ENCODE measurements around the gene NQO2.
"Not testable (repeated sequence)": the region's sequence is repeated elsewhere in the genome, so short reads cannot be mapped to it uniquely, and the experiment has no call there.

NQO2 gene

DNA sequence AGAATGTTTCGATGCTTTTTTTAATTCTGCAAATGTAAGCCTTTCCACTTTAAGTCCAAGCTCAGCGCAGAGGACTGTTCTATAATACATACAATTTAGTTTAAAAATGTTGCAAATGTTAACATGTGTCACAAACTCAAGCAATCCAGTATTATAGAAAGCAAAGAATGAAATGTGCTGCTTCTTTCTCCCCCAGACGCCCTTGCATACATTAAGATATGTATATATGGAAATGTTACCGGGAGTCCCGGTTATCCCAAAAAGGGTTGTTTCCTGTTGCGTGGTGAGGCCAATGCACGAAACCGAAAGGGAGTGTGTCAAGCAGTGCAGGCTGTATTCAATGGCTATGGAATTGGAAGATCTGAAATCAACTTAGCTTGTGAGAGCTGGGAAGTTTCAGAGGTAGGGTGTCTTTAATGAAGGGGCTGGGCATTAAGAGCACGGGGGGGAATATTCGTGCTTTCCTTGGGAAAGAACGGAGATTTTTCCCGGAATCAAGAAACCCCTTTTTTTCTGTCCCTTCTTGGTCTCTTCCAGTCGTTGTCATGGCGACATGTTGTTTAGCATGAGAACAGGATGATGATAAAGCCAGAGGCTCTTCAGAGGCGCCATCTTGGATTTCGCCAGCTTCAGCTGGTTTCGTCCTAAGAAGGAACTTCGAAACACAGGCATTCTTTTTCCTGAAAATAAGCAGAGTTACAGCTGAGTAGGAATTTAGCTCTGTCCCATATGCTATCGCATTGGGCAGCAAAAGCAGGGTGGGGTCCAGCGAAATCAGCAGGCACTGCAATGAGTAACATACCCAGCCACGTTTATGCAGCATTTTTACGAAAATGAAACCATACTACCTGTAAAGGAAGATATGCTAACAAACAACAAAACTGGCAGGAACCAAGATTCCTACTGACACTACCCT is 10.1 kb upstream of the NQO2 start:
- DNase-seq (ENCODE audit: low read depth in 2 of 2): peak; percentile 54

GRCh38 chr6:2990248-2990931 is 9.3 kb upstream of the NQO2 start:
- no peak for DNase-seq (ENCODE audit: low read depth in 2 of 2)

DNA sequence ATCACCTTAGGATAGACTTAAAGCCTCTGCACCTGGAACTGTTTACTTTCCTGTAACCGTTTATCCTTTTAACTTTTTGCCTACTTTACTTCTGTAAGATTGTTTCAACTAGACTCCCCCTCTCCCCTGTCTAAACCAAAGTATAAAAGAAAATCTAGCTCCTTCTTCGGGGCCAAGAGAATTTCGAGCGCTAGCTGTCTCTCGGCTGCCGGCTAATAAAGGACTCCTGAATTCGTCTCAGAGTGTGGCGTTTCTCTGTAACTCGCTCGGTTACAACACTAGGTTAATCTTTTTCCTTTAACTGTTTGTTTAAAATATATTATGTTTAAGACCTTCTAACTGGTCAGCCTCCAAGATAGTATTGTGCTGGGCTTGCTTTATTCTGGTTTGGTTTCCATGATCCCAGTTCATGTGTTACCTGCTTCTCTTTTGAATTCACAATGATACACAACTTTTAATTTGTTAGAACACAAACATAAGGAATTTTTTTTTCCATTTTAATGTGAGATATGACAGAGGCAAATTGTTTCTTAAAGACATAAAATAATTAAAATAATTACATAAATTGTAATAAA is 8.7 kb upstream of the NQO2 start:
- no peak for DNase-seq (ENCODE audit: low read depth in 2 of 2)

GRCh38 chr6:2992330-2992979 is 7.2 kb upstream of the NQO2 start:
- no peak for DNase-seq (ENCODE audit: low read depth in 2 of 2)

GRCh38 chr6:2993755-2994317 is 5.9 kb upstream of the NQO2 start:
- DNase-seq (ENCODE audit: low read depth in 2 of 2): no peak

DNA sequence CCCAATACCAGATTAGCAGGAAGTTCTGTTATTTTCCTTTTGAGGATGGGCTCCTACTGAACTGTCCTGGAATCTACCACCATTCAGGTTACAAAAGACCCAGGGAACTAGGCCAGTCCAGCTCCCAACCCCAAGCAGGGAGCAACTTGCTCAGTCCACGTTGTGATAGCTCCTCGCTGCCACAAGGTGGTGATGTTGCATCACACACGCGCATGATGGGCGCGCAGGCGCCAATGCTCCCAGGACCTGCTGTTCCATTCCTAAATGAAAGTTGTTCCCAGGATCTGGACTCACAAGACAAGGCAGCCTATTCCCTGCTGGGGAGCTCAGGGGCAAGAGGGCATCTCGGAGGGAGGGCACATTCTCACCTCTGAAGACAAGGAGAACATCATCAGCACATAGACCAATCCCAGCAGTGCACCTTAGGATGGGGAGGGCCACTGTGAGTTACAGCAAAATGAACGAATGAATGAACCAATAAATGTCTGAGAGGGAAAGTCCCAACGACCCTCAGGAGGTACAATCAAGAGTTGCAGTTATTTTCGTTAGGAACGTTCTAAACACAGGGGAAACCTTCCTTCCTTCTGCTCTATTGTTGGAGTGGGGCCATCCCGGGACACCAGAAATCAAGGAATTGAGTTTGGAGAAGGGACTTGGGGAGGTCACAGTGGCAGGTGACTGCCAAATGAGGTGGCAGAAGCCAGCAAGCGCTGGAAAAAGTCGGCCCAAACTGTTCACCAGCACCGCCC is 1.3 kb upstream of the NQO2 start:
- not testable (repeated sequence) for DNase-seq (ENCODE audit: low read depth in 2 of 2)

- DNase-seq (ENCODE audit: low read depth in 2 of 2): no peak
Observed at GRCh38 chr6:2998998-2999617, 586 bp upstream of the NQO2 start.

DNA sequence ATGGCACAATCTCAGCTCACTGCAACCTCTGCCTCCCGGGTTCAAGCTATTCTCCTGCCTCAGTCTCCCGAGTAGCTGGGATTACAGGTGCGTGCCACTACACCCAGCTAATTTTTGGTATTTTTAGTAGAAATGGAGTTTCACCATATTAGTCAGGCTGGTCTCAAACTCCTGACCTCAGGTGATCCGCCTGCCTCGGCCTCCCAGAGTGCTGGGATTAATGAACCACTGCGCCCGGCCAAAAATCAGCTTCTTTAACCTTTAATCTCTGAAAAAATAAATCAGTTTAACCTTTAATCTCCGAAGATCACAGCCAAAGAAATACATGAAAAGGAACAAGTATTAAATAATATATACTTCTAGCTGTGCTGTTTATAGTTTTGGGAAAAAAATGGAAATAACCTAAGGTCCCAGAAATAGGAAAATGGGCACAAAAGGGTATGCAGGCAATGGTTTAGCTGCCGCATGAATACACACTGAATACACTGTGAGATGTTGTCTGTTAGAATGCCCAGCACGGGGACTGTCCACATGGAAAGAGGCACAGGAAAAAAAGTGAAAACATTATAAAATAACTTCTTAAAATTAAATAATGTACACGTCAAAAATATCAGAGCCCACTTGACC is 1.6 kb downstream of the NQO2 start:
- no peak for DNase-seq (ENCODE audit: low read depth in 2 of 2)

GRCh38 chr6:3001773-3002293 is 2.1 kb downstream of the NQO2 start:
- DNase-seq (ENCODE audit: low read depth in 2 of 2): no peak

GRCh38 chr6:3003226-3003625 is 3.5 kb downstream of the NQO2 start:
- DNase-seq (ENCODE audit: low read depth in 2 of 2): not testable (repeated sequence)

- no peak for DNase-seq (ENCODE audit: low read depth in 2 of 2)
Observed at GRCh38 chr6:3005077-3005476, 5.4 kb downstream of the NQO2 start.

- DNase-seq (ENCODE audit: low read depth in 2 of 2): no peak
Observed at GRCh38 chr6:3005874-3006273, 6.2 kb downstream of the NQO2 start.

GRCh38 chr6:3006476-3006875 is 6.8 kb downstream of the NQO2 start:
- no peak for DNase-seq (ENCODE audit: low read depth in 2 of 2)

GRCh38 chr6:3007571-3007970 is 7.9 kb downstream of the NQO2 start:
- DNase-seq (ENCODE audit: low read depth in 2 of 2): no peak

- not testable (repeated sequence) for DNase-seq (ENCODE audit: low read depth in 2 of 2)
Observed at GRCh38 chr6:3008712-3009265, 9.1 kb downstream of the NQO2 start.

- no peak for DNase-seq (ENCODE audit: low read depth in 2 of 2)
Observed at GRCh38 chr6:3009930-3010329, 10.2 kb downstream of the NQO2 start.

DNA sequence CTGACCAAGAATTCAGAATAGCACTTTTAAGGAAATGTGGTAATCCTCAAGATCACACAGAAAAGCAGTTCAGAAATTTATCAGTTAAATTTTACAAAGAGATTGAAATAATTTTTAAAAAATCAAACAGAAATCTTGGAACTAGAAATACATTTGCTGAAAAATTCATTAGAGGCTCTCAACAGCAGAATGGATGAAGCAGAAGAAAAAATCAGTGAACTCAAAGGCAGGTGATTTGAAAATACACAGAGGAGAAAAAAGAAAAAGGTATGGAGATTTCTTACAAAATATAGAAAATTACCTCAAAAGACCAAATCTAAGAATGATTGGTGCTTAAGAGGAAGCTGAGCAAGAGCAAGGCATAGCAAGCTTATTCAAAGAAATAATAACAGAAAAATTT is 11.5 kb downstream of the NQO2 start:
- DNase-seq (ENCODE audit: low read depth in 2 of 2): no peak

DNA sequence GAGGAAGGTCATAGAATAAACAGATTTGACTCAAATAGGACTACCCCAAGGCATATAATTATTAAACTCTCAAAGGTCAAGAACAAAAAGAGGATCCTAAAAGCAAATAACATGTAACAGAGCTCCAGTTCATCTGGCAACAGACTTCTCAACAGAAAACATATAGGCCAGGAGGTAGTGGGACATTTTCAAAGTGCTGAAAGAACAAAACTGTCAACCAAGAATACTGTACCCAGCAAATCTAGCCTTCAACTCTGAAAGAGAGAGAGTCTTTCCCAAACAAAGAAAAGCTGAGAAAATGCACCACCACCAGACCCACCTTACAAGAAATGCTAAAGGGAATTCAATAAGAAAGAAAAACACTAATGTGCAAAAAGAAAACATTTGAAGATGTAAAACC is 11.9 kb downstream of the NQO2 start:
- no peak for DNase-seq (ENCODE audit: low read depth in 2 of 2)

- DNase-seq (ENCODE audit: low read depth in 2 of 2): no peak
Observed at GRCh38 chr6:3013486-3013885, 13.8 kb downstream of the NQO2 start.

Data from stimulated activated CD8-positive, alpha-beta memory T cell treated with anti-CD3 and anti-CD28 coated beads, Interleukin-7, amount 100 ng/mL, for 1 hour (primary cell).